HG03139 (cell line): Measurements from ENCODE around the gene MAPK1.
"Not testable (repeated sequence)": the region's sequence is repeated elsewhere in the genome, so short reads cannot be mapped to it uniquely, and the experiment has no call there.

Experiments
- ATAC-seq: cut with Tn5 transposase; IDR thresholded peaks from one replicate; pipeline ENCODE4 v1.9.1; 2021; ENCODE audit not compliant: unreplicated experiment

MAPK1 gene

DNA sequence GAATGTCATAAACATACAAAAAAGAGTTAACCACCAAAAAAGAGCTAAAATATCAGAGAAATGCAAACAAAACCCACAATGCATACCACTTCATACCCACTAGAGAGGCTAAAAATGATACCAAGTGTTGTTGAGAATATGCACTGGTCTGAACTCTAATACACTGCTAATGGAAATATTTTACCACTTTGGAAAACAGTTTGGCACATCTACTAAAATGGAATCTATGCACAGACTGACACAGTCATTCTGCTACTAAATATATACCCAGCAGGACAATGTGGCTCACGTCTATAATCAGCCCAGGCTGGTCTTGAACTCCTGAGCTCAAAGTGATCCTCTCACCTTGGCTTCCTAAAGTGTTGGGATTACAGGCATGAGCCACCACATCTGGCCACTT, 18.0 kb downstream of the MAPK1 start:
- no peak for ATAC-seq

DNA sequence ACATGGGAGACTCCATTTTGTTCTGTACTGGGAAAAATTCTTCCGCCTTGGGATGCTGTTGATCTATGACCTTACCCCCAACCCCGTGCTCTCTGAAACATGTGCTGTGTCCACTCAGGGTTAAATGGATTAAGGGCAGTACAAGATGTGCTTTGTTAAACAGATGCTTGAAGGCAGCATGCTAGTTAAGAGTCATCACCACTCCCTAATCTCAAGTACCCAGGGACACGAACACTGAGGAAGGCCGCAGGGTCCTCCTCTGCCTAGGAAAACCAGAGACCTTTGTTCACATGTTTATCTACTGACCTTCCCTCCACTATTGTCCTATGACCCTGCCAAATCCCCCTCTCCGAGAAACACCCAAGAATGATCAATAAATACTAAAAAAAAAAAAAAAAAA, 19.4 kb downstream of the MAPK1 start:
- not testable (repeated sequence) for ATAC-seq

DNA sequence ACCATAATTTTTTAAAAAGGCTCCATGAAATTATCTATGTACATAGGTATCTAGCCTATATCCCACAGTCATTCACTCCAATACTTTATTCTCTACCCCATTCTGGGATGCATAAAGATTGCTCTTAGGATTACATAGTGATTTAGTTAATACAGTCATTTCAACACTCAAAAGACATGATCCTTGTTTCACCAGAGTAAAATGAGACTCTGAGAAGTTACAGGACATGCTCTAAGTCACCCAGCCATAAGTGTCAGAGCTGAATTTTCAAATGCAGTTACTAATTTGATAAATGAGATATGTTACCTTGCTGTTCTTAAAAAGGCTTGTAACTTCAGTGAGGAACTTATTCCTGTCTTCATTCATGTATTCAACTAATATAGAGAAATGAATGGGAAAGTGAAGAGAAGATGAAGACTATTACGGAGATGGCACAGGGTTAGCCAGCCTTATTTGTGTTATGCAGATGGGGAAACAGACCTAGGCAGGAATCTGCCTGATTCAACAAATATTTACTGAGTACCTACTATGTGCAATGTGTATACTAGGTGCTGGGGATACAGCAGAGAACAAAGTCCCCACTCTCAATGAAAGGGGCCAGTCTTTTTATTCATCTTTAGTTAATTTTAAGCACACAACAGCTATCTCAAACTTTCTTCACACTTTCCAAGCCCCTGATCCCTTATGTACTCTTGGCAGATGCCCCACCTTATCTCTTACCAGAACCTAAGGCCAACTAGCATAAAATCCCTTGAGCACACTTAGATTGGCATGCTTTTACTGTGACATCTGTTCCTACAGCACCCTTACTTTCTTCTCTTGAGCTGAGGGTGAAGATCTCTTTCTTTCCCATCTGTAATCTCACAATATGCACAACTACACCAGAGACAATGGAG, 21.6 kb downstream of the MAPK1 start:
- no peak for ATAC-seq

DNA sequence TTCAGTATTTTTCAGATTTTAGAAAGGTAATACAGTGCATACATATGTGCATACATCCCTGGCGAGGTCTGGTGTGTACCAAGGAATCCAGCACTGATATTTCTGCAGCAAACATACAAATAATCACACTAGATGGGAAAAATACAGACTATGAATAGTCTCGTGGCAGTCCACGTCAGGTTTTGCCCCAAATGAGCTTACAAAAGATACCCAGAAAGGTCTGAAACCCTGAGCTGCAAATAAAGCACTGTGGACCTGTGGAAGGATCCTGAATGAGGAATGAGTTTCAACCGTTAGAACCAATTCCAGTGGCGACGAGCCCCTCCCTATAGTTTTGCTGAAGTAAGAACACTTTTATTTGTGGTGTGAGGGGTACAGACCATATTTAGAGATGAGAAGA, 24.5 kb downstream of the MAPK1 start:
- ATAC-seq = no peak

DNA sequence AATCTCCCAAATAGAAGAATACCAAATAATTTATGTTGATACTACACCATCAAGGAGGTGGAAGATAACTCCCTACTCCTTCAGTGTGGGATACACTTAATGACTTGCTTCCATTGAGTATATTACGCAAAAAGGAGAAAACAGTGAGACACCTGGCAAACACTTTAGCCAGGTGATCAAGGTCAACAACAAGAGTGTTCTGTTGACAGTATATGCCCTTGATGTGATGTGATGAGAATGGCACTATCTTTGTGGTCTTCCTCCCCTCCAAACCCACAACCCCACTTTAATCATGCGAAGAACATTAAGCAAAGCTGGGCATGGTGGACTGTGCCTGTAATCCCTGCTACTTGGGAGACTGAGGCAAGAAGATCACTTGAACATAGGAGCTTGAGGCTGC, 26.0 kb downstream of the MAPK1 start:
- no peak for ATAC-seq

GRCh38 chr22:21840236-21840823, 27.1 kb downstream of the MAPK1 start:
- ATAC-seq = no peak

DNA sequence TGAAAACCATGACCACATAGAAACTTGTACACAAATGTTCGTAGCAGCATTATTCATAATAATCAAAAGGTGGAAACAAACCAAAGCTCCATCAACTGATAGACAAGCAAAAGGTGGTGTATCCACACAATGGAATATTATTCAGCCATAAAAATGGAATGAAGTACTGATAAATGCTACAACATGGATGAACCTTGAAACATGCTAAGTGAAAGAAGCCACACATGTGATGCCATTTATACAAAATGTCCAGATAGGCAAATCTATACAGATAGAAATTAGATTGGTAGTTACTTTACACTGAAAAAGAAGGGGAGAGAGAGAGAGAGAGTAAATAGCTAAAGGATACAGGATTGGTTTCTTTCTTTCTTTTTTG, 27.7 kb downstream of the MAPK1 start:
- ATAC-seq = no peak

- not testable (repeated sequence) for ATAC-seq
Observed at GRCh38 chr22:21839104-21839764, 28.2 kb downstream of the MAPK1 start.

DNA sequence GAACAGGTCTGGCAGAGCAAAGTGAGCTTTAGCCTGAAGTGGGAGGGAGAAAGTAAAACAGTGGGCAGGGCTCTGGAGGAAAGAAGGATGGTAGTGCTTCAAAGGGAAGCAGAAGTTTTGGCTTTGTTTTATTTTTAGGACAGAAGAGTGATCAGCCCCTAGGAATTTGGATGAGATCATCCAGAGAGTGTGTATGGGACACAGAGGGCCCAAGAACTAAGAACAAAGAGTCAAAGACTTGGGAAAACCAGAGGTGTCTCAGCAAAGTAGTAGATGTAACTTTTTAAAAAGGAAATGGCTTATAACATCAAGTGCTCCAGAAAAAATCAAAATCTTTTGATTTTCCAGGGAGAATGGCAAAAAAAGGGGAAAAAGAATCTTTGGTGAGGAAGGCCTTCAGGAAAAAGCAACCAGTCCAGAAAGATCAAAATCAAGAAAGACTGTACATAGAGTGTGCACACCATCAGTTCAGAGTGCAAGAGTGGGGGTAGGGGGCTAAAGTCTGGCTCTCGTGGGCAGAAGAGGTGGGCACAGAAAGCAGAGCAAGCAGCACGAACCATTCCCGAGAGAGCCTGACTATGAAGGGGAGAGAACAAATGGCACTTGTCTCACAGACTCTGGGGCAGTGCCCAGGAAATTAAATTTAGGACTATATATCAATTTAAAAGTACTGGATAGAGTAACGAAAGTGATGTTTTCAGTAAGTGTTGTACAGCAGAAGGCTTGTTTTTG, 30.0 kb downstream of the MAPK1 start:
- ATAC-seq = no peak

DNA sequence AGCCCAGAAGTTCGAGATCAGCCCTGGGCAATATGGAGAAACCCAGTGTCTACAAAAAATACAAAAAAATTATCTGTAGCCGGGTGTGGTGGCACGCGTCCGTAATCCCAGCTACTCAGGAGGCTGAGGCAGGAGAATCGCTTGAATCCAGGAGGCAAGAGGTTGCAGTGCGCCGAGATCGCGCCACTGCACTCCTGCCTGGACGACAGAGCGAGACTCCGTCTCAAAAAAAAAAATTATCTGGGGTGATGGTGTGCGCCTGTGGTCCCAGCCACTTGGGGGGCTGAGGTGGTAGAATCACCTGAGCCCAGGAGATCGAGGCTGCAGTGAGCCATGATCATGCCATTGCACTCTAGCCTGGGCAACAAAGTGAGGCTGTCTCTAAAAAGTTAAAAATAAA, 31.0 kb downstream of the MAPK1 start:
- ATAC-seq = not testable (repeated sequence)

DNA sequence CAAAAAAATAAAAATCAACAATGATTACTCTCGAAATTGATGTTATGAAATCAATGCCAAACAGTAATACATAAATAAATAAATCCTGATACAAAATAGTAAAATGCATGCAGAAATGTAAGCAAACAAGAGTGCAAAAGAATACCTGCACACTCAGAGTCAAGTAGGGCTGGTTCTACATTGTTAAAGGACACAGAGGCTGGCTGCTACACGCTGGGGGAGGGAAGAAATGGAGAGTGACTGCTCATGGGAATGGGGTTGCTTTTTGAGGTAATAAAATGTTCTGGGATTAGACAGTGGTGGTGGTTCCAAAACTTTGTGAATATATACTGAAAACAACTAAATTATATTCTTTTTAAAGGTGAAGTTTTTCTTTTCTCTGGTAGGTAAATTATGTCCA, 32.1 kb downstream of the MAPK1 start:
- ATAC-seq = no peak

- no peak for ATAC-seq
Observed at GRCh38 chr22:21834869-21835268, 32.6 kb downstream of the MAPK1 start.

- ATAC-seq = no peak
Observed at GRCh38 chr22:21832291-21833290, 34.9 kb downstream of the MAPK1 start.

- ATAC-seq = no peak
Observed at GRCh38 chr22:21829523-21829922, 37.9 kb downstream of the MAPK1 start.

- ATAC-seq = no peak
Observed at GRCh38 chr22:21828268-21828638, 39.2 kb downstream of the MAPK1 start.

DNA sequence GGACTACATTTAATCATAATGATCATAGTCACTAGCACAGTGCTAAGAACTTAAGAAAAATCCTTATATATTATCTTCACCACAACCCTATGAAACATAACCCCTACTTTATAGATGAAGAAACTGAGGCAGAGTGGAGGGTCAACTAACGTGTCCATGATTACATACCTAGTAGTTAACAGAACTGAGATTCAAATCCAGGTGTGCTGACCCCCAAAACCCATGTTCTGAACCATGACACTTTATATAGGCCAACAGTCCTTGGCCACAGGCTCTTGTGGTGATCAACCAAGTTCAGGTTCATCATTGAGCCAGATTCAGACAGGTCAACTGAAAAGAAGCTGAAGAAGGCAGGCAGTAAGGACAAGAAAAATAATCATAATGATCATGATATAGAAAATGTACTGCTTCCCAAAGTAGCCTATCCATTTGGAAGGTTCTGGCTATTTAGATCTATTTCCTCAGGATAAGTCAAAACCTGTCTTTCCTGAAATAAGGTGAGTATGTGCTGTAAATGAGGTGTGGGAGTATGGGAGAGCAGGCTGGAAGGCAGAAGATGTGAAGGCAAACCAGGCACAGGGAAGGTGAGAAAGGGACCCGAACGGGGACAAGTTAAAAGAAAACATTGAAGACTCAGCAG, 39.7 kb downstream of the MAPK1 start:
- no peak for ATAC-seq

DNA sequence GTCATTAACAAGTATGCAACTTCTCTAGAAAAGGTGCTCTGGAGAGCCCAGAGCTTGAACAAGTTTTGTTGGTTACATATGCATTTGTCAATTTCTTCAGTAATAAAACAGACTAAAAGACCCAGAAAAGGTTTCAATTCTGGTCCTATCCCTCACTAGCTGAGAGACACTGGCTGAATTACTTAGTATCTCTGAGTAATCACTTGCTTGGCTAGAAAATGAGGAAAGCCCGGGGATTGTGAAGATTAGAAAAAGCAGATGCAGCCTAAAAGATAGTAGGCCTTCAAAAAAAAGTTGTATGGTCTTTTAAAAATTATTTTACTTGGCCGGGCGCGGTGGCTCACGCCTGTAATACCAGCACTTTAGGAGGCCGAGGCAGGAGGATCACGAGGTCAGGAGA, 41.2 kb downstream of the MAPK1 start:
- no peak for ATAC-seq

DNA sequence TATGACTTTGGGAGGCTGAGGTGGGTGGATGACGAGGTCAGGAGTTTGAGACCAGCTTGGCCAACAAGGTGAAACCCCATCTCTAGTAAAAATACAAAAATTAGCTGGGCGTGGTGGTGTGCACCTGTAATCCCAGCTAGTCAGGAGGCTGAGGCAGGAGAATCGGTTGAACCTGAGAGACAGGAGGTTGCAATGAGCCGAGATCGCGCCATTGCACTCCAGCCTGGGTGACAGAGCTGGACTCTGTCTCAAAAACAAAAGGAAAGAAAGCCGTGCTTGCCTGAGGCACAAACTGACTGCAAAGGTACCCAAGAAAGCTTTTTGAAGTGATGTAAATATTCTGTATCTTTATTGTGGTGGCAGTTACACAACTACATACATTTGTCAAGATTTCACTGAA, 42.5 kb downstream of the MAPK1 start:
- not testable (repeated sequence) for ATAC-seq

- no peak for ATAC-seq
Observed at GRCh38 chr22:21824445-21824912, 43.0 kb downstream of the MAPK1 start.
